Measurements from ENCODE around the gene TMBIM6. TPM values are rescaled to one million over a fixed set of nuclear protein-coding genes. Genes with fewer than 3 reads are reported as not detected.

TMBIM6 gene
- total and polyA plus RNA-seq, 9 of the 15 experiments (the other 6 are each of a cell fraction or from before 2014, with no cell fraction given): 147 to 1,288 (median 352) TPM

DNA sequence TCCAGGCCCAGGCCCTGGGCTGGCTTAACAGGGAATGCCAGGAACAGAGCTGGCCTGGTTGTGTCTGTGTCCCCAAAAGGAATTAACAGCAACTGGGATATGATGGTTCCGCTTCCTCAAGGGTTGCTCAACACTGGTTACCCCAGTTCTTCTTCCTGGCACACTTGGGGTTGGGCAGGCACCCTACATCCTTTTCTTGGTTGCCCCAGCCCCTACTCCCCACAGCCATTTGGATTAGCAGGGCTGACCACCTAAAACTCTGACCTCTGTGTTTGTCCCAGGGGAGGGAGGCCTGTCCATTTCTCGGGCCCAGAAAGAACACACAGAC lies 56.1 kb downstream of the TMBIM6 start (continued):
- TF ChIP-seq, protein P1, sequence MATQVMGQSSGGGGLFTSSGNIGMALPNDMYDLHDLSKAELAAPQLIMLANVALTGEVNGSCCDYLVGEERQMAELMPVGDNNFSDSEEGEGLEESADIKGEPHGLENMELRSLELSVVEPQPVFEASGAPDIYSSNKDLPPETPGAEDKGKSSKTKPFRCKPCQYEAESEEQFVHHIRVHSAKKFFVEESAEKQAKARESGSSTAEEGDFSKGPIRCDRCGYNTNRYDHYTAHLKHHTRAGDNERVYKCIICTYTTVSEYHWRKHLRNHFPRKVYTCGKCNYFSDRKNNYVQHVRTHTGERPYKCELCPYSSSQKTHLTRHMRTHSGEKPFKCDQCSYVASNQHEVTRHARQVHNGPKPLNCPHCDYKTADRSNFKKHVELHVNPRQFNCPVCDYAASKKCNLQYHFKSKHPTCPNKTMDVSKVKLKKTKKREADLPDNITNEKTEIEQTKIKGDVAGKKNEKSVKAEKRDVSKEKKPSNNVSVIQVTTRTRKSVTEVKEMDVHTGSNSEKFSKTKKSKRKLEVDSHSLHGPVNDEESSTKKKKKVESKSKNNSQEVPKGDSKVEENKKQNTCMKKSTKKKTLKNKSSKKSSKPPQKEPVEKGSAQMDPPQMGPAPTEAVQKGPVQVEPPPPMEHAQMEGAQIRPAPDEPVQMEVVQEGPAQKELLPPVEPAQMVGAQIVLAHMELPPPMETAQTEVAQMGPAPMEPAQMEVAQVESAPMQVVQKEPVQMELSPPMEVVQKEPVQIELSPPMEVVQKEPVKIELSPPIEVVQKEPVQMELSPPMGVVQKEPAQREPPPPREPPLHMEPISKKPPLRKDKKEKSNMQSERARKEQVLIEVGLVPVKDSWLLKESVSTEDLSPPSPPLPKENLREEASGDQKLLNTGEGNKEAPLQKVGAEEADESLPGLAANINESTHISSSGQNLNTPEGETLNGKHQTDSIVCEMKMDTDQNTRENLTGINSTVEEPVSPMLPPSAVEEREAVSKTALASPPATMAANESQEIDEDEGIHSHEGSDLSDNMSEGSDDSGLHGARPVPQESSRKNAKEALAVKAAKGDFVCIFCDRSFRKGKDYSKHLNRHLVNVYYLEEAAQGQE (IDR thresholded peaks at IDR 0.05; ENCODE audit: borderline replicate concordance): no peak
- TF ChIP-seq, protein P1 (CRISPR knock-in tag; IDR thresholded peaks at IDR 0.05; ENCODE audit: low read depth): no peak
- TF ChIP-seq C11orf30 (IDR thresholded peaks at IDR 0.05; ENCODE audit: low read depth) (no peak), GATAD2A (IDR thresholded peaks at IDR 0.05) (no peak)
- TF ChIP-seq, protein P2, sequence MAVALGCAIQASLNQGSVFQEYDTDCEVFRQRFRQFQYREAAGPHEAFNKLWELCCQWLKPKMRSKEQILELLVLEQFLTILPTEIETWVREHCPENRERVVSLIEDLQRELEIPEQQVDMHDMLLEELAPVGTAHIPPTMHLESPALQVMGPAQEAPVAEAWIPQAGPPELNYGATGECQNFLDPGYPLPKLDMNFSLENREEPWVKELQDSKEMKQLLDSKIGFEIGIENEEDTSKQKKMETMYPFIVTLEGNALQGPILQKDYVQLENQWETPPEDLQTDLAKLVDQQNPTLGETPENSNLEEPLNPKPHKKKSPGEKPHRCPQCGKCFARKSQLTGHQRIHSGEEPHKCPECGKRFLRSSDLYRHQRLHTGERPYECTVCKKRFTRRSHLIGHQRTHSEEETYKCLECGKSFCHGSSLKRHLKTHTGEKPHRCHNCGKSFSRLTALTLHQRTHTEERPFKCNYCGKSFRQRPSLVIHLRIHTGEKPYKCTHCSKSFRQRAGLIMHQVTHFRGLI (CRISPR knock-in tag; IDR thresholded peaks at IDR 0.05): no peak

Data from K562 (cell line).